ENCODE measurements around the gene PPFIA4.

Gene PPFIA4

GRCh38 chr1:203126866-203127665 is 100.8 kb downstream of the PPFIA4 start:
- Histone ChIP-seq H3K4me1 (ENCODE audit: control insufficient read depth, insufficient read depth, low read length) (peaks cover 20% of the 10 kb centered on the region), H3K36me3 (ENCODE audit: control insufficient read depth, insufficient read depth, low read length) (no peaks in the 10 kb centered on the region), H3K9me3 (ENCODE audit: control insufficient read depth, low read length) (no peaks in the 10 kb centered on the region), H3K27me3 (ENCODE audit: control insufficient read depth, insufficient read depth, low read length, poor library complexity, severe bottlenecking) (peaks cover 35% of the 10 kb centered on the region), H3K27ac (ENCODE audit: insufficient read depth, low read depth, low read length, poor library complexity, severe bottlenecking) (no peak overlapping the region), H3K4me3 (ENCODE audit: insufficient read depth, low read depth, low read length) (peak overlapping the region; percentile 29)
- WGBS, 2 experiments: 38 to 45% methylated on average over 12 of the region's 12 CpGs

DNA sequence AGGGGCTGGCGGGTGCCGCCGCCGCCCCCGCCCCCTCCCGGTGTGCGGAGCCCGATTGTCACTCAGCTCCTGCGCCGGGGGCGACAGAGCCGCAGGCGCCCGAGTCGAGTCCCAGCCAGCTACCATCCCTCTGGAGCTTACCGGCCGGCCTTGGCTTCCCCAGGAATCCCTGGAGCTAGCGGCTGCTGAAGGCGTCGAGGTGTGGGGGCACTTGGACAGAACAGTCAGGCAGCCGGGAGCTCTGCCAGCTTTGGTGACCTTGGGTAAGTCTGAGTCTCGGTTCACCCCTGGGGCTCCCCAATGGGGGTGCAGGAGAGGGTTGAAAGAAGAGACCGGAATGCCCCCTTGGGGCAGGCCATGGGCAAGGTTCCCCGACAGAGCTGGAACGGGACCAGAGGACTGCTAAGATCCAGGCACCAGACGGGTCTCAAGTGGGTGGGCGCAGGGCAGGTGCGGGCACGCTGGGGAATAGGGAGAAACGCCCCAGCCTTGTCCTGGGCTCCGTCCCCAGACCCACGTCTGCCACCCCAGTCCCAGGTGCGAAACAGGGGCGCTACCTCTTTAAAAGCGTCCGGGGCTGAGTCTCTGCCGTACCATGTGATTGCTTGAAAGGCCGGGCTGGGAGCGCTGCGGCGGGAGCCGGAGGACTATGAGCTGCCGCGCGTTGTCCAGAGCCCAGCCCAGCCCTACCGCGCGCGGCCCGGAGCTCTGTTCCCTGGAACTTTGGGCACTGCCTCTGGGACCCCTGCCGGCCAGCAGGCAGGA is 101.6 kb downstream of the PPFIA4 start, which contains the start of gene ADORA1:
ADORA1 (plus strand) TSS at position 61 of the 765 bp plus-strand sequence. CDS start 1,116 bp downstream, outside the sequence.
- peak within 1 kb of the TSS; percentile 29 for H3K4me3 ChIP-seq (ENCODE audit: insufficient read depth, low read depth, low read length)
- no peaks in the 10 kb centered on the region for H3K9me3 ChIP-seq (ENCODE audit: control insufficient read depth, low read length)
- peaks cover 35% of the 10 kb centered on the region for H3K27me3 ChIP-seq (ENCODE audit: control insufficient read depth, insufficient read depth, low read length, poor library complexity, severe bottlenecking)
- 1 to 2% methylated on average over 51 of the region's 51 CpGs for WGBS, 2 experiments
- no peak within 1 kb of the TSS for H3K27ac ChIP-seq (ENCODE audit: insufficient read depth, low read depth, low read length, poor library complexity, severe bottlenecking)
- H3K36me3 ChIP-seq (ENCODE audit: control insufficient read depth, insufficient read depth, low read length): no peaks in the 10 kb centered on the region
- peaks cover 20% of the 10 kb centered on the region for H3K4me1 ChIP-seq (ENCODE audit: control insufficient read depth, insufficient read depth, low read length)

DNA sequence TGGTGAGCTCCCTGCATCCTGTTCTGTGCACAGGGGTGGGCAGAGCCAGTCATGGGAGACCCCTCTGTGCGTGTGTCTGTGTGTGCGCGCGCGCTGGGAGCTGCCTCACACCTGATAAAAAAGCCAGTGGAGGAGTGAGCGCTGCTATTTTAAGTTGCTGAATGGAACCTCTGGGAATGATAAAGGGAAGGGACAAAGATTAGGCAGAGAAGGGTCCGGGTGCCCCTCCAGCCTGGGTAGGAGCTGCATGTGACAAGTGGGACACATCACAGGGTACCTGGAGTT is 102.1 kb downstream of the PPFIA4 start:
- no peaks in the 10 kb centered on the region for H3K9me3 ChIP-seq (ENCODE audit: control insufficient read depth, low read length)
- H3K4me3 ChIP-seq (ENCODE audit: insufficient read depth, low read depth, low read length): peak overlapping the region; percentile 29
- peaks cover 35% of the 10 kb centered on the region for H3K27me3 ChIP-seq (ENCODE audit: control insufficient read depth, insufficient read depth, low read length, poor library complexity, severe bottlenecking)
- H3K27ac ChIP-seq (ENCODE audit: insufficient read depth, low read depth, low read length, poor library complexity, severe bottlenecking): no peak overlapping the region
- 18 to 20% methylated on average over 7 of the region's 7 CpGs for WGBS, 2 experiments
- H3K36me3 ChIP-seq (ENCODE audit: control insufficient read depth, insufficient read depth, low read length): no peaks in the 10 kb centered on the region
- H3K4me1 ChIP-seq (ENCODE audit: control insufficient read depth, insufficient read depth, low read length): peaks cover 20% of the 10 kb centered on the region

All from ectodermal cell (in vitro differentiated cells).